ENCODE measurements around the gene PIEZO1. TPM values are rescaled to one million over a fixed set of nuclear protein-coding genes. Genes with fewer than 3 reads are reported as not detected.

The PIEZO1 gene
- total RNA-seq, 4 donors from 2014 or later, result 81.2 to 145 (median 113) TPM

DNA sequence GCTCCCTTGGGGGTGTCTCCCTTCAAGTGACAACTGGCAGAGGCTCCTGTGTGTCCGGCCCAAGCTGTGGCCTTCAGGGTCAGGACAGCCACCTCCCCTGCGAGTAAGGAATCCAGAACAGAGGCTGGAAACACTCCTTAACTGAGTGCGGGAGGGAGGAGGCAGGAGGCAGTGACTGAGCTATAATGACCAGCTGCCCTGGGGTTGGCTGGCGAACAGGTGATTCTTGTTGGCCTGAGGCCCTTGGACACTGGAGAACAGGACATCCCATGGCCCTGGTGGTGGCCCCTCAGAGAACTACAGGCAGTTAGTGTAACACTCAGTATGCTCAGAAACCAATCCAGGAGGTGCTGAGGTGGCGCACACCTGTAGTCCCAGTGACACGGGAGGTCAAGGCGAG, 89.3 kb downstream of the PIEZO1 start:
- no peak overlapping the region for H3K4me3 ChIP-seq (replicated peaks in 1 of 3)
- TF ChIP-seq POLR2A (IDR thresholded peaks at IDR 0.05), result no peak
- TF ChIP-seq, protein P1, sequence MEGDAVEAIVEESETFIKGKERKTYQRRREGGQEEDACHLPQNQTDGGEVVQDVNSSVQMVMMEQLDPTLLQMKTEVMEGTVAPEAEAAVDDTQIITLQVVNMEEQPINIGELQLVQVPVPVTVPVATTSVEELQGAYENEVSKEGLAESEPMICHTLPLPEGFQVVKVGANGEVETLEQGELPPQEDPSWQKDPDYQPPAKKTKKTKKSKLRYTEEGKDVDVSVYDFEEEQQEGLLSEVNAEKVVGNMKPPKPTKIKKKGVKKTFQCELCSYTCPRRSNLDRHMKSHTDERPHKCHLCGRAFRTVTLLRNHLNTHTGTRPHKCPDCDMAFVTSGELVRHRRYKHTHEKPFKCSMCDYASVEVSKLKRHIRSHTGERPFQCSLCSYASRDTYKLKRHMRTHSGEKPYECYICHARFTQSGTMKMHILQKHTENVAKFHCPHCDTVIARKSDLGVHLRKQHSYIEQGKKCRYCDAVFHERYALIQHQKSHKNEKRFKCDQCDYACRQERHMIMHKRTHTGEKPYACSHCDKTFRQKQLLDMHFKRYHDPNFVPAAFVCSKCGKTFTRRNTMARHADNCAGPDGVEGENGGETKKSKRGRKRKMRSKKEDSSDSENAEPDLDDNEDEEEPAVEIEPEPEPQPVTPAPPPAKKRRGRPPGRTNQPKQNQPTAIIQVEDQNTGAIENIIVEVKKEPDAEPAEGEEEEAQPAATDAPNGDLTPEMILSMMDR (IDR thresholded peaks at IDR 0.05), result no peak
- no peak for DNase-seq
- H3K36me3 ChIP-seq, result peaks cover 8 to 29% of the 10 kb centered on the region in 2 donors
- WGBS, 2 donors, result 93 to 96% methylated on average over 5 to 7 of the region's 7 CpGs
- no peak overlapping the region for H3K27ac ChIP-seq
- intact Hi-C loops (cut with DNase I), result no loop called here
- no peaks in the 10 kb centered on the region for H3K27me3 ChIP-seq
- H3K4me1 ChIP-seq, result peaks cover 0 to 5% of the 10 kb centered on the region in 2 donors
- H3K9me3 ChIP-seq, result no peaks in the 10 kb centered on the region

DNA sequence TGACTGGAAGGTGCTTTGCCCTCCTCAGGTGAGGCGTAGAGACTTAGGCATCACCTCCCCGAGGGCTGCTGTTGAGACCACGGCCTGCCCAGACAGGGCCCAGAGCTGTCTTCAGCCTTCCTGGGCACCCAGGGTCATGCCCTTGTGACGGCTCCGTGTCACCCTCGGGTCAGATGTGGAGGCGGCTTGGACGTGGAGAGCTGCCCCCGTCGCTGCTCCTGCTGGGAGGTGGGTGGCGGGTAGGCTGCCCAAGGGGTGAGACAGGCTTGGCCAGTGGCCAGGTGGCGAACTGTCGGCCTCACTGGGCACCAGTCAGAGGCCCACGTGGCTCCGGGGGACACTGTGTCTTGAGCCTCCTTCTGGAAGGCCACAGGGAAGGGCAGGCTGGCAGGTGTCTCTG, 89.8 kb downstream of the PIEZO1 start:
- Histone ChIP-seq H3K27me3 (no peaks in the 10 kb centered on the region), H3K36me3 (peaks cover 8 to 25% of the 10 kb centered on the region in 2 donors), H3K9me3 (no peaks in the 10 kb centered on the region), H3K4me3 (replicated peaks in 1 of 3) (no peak overlapping the region), H3K4me1 (no peaks in the 10 kb centered on the region), H3K27ac (no peak overlapping the region)
- intact Hi-C loops (cut with DNase I), result no loop called here
- TF ChIP-seq, protein P1 (IDR thresholded peaks at IDR 0.05), result no peak
- TF ChIP-seq POLR2A (IDR thresholded peaks at IDR 0.05), result no peak
- 80% methylated on average over 1 of the region's 15 CpGs; no CpG with 5 or more reads in 1 of the 2 donors for WGBS, 2 donors
- no peak for DNase-seq

DNA sequence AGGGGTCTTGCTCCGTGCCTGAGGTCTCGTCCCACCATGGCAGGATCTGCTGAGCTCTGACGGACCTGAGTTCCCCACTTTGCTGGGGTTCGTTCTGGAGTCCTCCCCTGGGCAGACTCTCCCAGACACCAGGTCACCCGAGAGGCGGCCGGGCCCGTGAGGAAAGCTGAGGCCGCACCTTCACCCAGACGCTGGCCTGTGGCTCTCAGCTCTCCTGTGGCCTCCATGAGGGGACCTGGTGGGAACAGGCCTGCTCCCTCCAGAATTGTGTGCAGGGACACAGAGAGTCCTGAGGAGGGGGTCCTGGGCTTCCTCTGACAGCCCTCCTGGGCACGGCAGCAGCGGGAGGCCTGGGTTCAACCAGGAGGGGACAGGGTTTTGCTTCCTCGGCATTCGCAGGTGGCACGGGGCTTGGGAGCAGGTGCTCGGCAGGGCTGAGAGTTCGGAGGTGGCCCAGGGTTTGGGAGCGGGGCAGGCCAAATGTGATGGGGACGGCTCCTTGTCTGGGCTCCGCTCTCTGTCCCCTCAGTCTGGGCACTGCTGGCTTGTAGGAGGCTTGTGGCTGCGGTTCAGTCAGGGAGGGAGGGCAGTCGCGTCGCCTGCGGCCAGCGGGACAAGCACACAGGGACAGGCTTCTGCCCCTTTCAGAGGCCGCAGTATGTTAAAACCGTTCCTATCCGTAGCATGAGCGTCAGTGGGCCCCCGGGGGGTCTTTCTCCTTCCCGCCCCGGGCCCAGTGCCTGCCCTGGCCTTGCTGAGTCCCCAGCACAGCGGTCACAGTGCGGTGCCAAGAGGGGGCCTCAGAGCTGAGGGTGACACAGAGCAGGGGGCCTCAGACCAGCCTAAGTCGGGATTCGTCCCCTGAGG, 90.6 kb downstream of the PIEZO1 start:
- no peak overlapping the region for H3K4me3 ChIP-seq (replicated peaks in 1 of 3)
- DNase-seq, result no peak
- peaks cover 8 to 23% of the 10 kb centered on the region in 2 donors for H3K36me3 ChIP-seq
- no peaks in the 10 kb centered on the region for H3K27me3 ChIP-seq
- no peaks in the 10 kb centered on the region for H3K9me3 ChIP-seq
- WGBS, 2 donors, result 87 to 90% methylated on average over 21 to 27 of the region's 37 CpGs
- H3K27ac ChIP-seq, result no peak overlapping the region
- TF ChIP-seq, protein P1 (IDR thresholded peaks at IDR 0.05), result no peak
- no peak for TF ChIP-seq POLR2A (IDR thresholded peaks at IDR 0.05)
- H3K4me1 ChIP-seq, result no peaks in the 10 kb centered on the region
- intact Hi-C loops (cut with DNase I), result no loop called here

DNA sequence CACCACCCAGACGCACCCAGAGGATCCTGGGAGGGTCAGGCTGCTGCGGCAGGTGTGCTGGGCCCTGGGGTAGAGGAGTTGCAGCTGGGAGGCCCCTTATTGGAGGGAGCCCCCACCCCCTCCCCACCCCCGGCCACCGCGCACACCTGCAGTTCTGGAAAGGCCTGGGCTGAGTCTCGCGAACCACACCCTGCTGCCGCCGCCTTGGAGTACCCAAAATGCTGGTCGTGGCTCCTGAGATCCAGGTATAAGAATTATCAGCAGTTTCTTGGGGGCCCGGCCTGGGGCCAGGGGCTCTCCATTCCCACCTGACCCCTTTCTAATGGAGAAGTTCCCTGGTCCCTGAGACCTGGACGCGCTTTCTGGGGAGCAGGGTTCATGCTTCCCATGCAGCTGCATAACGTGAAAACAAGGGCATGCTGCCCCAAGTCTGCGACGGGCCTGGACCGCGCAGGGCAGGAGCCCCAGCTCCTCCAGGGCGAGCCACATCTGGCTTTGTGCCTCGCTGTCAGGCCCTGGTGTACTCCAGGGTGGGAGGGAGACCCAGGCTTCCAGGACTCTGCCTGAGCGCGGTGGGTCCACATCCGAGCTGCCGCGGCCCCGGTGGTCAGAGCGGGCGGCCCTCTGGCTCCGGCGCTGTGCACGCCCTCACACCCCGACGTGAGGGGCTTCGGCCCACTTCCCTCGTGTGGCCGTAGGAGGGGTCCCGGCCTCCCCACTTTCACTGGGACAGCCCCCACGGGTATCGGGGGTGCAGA, 91.4 kb downstream of the PIEZO1 start:
- Histone ChIP-seq H3K27ac (no peak overlapping the region), H3K27me3 (no peaks in the 10 kb centered on the region), H3K9me3 (no peaks in the 10 kb centered on the region), H3K36me3 (peaks cover 8 to 17% of the 10 kb centered on the region in 2 donors), H3K4me1 (no peaks in the 10 kb centered on the region), H3K4me3 (replicated peaks in 1 of 3) (no peak overlapping the region)
- WGBS, 2 donors, result 86 to 93% methylated on average over 10 to 27 of the region's 39 CpGs
- intact Hi-C loops (cut with DNase I), result no loop called here
- no peak for TF ChIP-seq POLR2A (IDR thresholded peaks at IDR 0.05)
- TF ChIP-seq, protein P1 (IDR thresholded peaks at IDR 0.05), result no peak
- no peak for DNase-seq
